Measurements from ENCODE around the gene RNU7-1.

Gene RNU7-1

DNA sequence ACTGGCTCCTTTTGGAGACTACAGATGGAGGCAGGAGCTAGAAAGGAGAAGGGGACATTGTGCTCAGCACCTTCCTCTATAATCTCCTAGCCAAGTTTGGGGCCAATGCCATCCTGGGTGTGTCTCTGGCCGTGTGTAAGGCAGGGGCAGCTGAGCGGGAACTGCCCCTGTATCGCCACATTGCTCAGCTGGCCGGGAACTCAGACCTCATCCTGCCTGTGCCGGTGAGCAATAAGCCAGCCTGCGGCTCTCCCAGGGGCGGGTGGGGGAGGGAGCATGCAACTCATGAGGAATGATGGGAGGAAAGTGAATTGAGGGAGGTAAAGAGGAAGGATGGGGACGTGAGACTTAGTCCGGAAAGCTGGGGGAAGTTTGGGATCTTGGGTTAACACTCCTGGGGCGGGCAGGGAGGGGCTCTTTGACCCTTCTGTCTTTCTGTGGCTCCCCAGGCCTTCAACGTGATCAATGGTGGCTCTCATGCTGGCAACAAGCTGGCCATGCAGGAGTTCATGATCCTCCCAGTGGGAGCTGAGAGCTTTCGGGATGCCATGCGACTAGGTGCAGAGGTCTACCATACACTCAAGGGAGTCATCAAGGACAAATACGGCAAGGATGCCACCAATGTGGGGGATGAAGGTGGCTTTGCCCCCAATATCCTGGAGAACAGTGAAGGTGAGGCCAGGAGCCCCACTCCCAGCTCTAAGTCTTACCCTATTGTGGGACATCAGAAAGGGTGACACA, 26.0 kb upstream of the RNU7-1 start:
- no peaks in the 10 kb centered on the region for H3K27me3 ChIP-seq
- DNase-seq: no peak
- H3K36me3 ChIP-seq: peaks cover 39% of the 10 kb centered on the region
- TF ChIP-seq, protein P1, sequence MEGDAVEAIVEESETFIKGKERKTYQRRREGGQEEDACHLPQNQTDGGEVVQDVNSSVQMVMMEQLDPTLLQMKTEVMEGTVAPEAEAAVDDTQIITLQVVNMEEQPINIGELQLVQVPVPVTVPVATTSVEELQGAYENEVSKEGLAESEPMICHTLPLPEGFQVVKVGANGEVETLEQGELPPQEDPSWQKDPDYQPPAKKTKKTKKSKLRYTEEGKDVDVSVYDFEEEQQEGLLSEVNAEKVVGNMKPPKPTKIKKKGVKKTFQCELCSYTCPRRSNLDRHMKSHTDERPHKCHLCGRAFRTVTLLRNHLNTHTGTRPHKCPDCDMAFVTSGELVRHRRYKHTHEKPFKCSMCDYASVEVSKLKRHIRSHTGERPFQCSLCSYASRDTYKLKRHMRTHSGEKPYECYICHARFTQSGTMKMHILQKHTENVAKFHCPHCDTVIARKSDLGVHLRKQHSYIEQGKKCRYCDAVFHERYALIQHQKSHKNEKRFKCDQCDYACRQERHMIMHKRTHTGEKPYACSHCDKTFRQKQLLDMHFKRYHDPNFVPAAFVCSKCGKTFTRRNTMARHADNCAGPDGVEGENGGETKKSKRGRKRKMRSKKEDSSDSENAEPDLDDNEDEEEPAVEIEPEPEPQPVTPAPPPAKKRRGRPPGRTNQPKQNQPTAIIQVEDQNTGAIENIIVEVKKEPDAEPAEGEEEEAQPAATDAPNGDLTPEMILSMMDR (IDR thresholded peaks at IDR 0.05; ENCODE audit: low read depth, low read length): no peak
- H3K9me3 ChIP-seq: no peaks in the 10 kb centered on the region
- peaks cover 3% of the 10 kb centered on the region; the same call in 1 of the 2 replicates for H3K4me1 ChIP-seq
- H3K4me3 ChIP-seq (ENCODE audit: low read depth, low read length): no peak overlapping the region

DNA sequence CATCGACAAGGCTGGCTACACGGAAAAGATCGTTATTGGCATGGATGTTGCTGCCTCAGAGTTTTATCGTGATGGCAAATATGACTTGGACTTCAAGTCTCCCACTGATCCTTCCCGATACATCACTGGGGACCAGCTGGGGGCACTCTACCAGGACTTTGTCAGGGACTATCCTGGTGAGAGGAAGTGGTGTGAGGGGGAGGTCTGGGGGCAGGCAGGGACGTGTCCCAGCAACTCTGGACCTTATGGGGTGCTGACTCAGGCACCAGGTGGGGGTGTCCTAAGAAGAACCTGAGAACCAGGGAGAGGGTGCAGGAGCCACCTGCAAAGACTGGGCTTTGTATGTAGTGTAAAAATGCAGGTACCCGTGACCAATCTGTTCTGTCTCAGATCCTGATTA, 24.0 kb upstream of the RNU7-1 start:
- peaks cover 2% of the 10 kb centered on the region for H3K4me1 ChIP-seq
- no peak overlapping the region for H3K4me3 ChIP-seq (ENCODE audit: low read depth, low read length)
- H3K9me3 ChIP-seq: no peaks in the 10 kb centered on the region
- H3K27me3 ChIP-seq: no peaks in the 10 kb centered on the region
- no peak for DNase-seq
- peaks cover 39% of the 10 kb centered on the region for H3K36me3 ChIP-seq
- TF ChIP-seq, protein P1 (IDR thresholded peaks at IDR 0.05; ENCODE audit: low read depth, low read length): no peak

DNA sequence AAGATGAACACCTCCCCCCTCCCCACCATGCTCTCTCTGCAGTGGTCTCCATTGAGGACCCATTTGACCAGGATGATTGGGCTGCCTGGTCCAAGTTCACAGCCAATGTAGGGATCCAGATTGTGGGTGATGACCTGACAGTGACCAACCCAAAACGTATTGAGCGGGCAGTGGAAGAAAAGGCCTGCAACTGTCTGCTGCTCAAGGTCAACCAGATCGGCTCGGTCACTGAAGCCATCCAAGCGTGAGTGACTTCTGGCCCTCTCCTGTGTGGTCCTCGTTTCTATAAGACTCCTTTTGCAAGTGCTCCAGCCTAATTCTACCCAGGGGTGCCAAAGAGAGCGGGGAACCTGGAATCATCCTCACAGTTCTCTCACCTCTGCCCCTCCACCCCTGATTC, 22.1 kb upstream of the RNU7-1 start:
- peaks cover 35% of the 10 kb centered on the region for H3K36me3 ChIP-seq
- no peak overlapping the region for H3K4me3 ChIP-seq (ENCODE audit: low read depth, low read length)
- H3K27me3 ChIP-seq: no peaks in the 10 kb centered on the region
- H3K4me1 ChIP-seq: peaks cover 17% of the 10 kb centered on the region
- no peaks in the 10 kb centered on the region for H3K9me3 ChIP-seq
- TF ChIP-seq, protein P1 (IDR thresholded peaks at IDR 0.05; ENCODE audit: low read depth, low read length): no peak
- no peak for DNase-seq

DNA sequence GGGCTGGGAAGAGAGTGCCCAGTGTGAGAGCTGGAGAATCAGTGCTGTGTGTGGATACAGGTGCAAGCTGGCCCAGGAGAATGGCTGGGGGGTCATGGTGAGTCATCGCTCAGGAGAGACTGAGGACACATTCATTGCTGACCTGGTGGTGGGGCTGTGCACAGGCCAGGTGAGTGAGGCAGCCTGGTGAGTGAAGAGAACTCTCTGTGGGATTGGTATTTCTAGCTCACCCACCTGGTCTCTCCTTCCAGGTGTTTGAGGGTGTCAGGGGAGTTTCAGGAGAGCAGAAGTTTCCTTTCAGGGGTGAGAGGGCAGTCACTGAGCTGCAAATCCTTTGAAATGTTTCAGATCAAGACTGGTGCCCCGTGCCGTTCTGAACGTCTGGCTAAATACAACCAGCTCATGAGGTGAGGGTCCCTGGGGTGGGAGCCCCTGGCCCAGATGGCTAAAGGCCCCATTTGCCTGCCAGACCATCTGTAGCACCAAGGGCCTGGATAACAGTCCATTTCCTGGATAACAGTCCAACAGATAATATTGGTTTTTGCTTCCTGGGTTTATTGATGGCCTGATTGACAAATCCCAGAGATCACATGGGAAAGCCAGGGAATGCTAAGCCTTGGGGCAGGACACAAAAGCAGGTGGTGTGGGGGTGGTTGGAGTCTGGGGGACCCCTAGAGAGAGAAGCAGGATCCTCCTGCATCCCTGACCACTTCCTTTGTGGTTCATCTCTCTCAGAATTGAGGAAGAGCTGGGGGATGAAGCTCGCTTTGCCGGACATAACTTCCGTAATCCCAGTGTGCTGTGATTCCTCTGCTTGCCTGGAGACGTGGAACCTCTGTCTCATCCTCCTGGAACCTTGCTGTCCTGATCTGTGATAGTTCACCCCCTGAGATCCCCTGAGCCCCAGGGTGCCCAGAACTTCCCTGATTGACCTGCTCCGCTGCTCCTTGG, 21.3 kb upstream of the RNU7-1 start:
- Histone ChIP-seq H3K27me3 (no peaks in the 10 kb centered on the region), H3K4me3 (ENCODE audit: low read depth, low read length) (no peak overlapping the region), H3K9me3 (no peaks in the 10 kb centered on the region), H3K4me1 (peaks cover 17% of the 10 kb centered on the region), H3K36me3 (peaks cover 28% of the 10 kb centered on the region)
- TF ChIP-seq, protein P1 (IDR thresholded peaks at IDR 0.05; ENCODE audit: low read depth, low read length): no peak
- no peak for DNase-seq

DNA sequence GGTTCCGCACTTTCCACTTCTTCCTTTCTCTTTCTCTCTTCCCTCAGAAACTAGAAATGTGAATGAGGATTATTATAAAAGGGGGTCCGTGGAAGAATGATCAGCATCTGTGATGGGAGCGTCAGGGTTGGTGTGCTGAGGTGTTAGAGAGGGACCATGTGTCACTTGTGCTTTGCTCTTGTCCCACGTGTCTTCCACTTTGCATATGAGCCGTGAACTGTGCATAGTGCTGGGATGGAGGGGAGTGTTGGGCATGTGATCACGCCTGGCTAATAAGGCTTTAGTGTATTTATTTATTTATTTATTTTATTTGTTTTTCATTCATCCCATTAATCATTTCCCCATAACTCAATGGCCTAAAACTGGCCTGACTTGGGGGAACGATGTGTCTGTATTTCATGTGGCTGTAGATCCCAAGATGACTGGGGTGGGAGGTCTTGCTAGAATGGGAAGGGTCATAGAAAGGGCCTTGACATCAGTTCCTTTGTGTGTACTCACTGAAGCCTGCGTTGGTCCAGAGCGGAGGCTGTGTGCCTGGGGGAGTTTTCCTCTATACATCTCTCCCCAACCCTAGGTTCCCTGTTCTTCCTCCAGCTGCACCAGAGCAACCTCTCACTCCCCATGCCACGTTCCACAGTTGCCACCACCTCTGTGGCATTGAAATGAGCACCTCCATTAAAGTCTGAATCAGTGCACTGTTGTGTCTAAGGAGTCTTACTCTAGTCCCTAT, 20.4 kb upstream of the RNU7-1 start:
- Histone ChIP-seq H3K36me3 (peaks cover 24% of the 10 kb centered on the region), H3K4me1 (peaks cover 17% of the 10 kb centered on the region), H3K27me3 (no peaks in the 10 kb centered on the region), H3K9me3 (no peaks in the 10 kb centered on the region), H3K4me3 (ENCODE audit: low read depth, low read length) (no peak overlapping the region)
- DNase-seq: no peak
- TF ChIP-seq, protein P1 (IDR thresholded peaks at IDR 0.05; ENCODE audit: low read depth, low read length): no peak

All from BE2C (cell line).